Measurements from ENCODE around the gene MCF2L.
"Not testable (repeated sequence)": the region's sequence is repeated elsewhere in the genome, so short reads cannot be mapped to it uniquely, and the experiment has no call there.

Gene MCF2L

GRCh38 chr13:112968910-112969691 lies at the start of gene MCF2L:
Gene MCF2L (plus strand): TSS chr13:112969214. CDS start chr13:112969380, 166 bp downstream.
- DNase-seq (ENCODE audit: low read depth) = no peak

GRCh38 chr13:112923962-112924361 lies 45.1 kb upstream of the MCF2L start:
- no peak for DNase-seq (ENCODE audit: low read depth)

- DNase-seq (ENCODE audit: low read depth) = no peak
Measured at GRCh38 chr13:112924365-112924764, 44.6 kb upstream of the MCF2L start.

- DNase-seq (ENCODE audit: low read depth) = no peak
Measured at GRCh38 chr13:112926003-112926402, 43.0 kb upstream of the MCF2L start.

GRCh38 chr13:112926993-112927392 lies 42.0 kb upstream of the MCF2L start:
- no peak for DNase-seq (ENCODE audit: low read depth)

GRCh38 chr13:112928020-112928971 lies 40.7 kb upstream of the MCF2L start:
- no peak for DNase-seq (ENCODE audit: low read depth)

GRCh38 chr13:112928972-112929782 lies 39.8 kb upstream of the MCF2L start:
- DNase-seq (ENCODE audit: low read depth) = no peak

GRCh38 chr13:112929783-112930055 lies 39.3 kb upstream of the MCF2L start:
- no peak for DNase-seq (ENCODE audit: low read depth)

GRCh38 chr13:112930192-112930591 lies 38.8 kb upstream of the MCF2L start:
- no peak for DNase-seq (ENCODE audit: low read depth)

GRCh38 chr13:112931028-112931934 lies 37.7 kb upstream of the MCF2L start:
- no peak for DNase-seq (ENCODE audit: low read depth)

GRCh38 chr13:112932971-112933370 lies 36.0 kb upstream of the MCF2L start:
- no peak for DNase-seq (ENCODE audit: low read depth)

GRCh38 chr13:112933649-112934048 lies 35.4 kb upstream of the MCF2L start:
- no peak for DNase-seq (ENCODE audit: low read depth)

- no peak for DNase-seq (ENCODE audit: low read depth)
Measured at GRCh38 chr13:112934078-112934477, 34.9 kb upstream of the MCF2L start.

GRCh38 chr13:112938680-112939079 lies 30.3 kb upstream of the MCF2L start:
- no peak for DNase-seq (ENCODE audit: low read depth)

- DNase-seq (ENCODE audit: low read depth) = no peak
Measured at GRCh38 chr13:112940236-112940635, 28.8 kb upstream of the MCF2L start.

GRCh38 chr13:112941349-112941748 lies 27.7 kb upstream of the MCF2L start:
- DNase-seq (ENCODE audit: low read depth) = no peak

- DNase-seq (ENCODE audit: low read depth) = not testable (repeated sequence)
Measured at GRCh38 chr13:112941765-112942164, 27.2 kb upstream of the MCF2L start.

GRCh38 chr13:112942689-112943308 lies 26.2 kb upstream of the MCF2L start:
- peak; percentile 53 for DNase-seq (ENCODE audit: low read depth)

- no peak for DNase-seq (ENCODE audit: low read depth)
Measured at GRCh38 chr13:112943309-112944125, 25.5 kb upstream of the MCF2L start.

- DNase-seq (ENCODE audit: low read depth) = no peak
Measured at GRCh38 chr13:112947796-112948195, 21.2 kb upstream of the MCF2L start.
